OCI-LY3 (cell line): ENCODE data around the gene APOBEC3A.

ENCODE experiments used
- H2AFZ ChIP-seq: fragments of 200-600, 300-600 bp; shearing (Covaris generic); 2 replicates; pipeline ENCODE4 v1.6.0; 2014; ENCODE audit warnings: antibody characterized with exemption, low read depth, low read length
- H3K27ac ChIP-seq: fragments of 200-600, 300-600 bp; sonication (generic); 2 replicates; pipeline ENCODE4 v1.5.1; 2014; ENCODE audit warnings: mild to moderate bottlenecking, low read length, moderate library complexity, mixed read lengths
- H3K27me3 ChIP-seq: fragments of 200-600, 300-600 bp; sonication (generic); 2 replicates; pipeline ENCODE4 v1.6.1; 2014; ENCODE audit warnings: low read depth, low read length, mixed read lengths
- H3K36me3 ChIP-seq: fragments of 200-600, 300-600 bp; sonication (generic); replicated peaks from 2 replicates; pipeline ENCODE3; 2014; ENCODE audit warnings: low read depth, low read length, mixed read lengths
- H3K4me1 ChIP-seq: fragments of 300-600, 200-600 bp; sonication (generic); 2 replicates; pipeline ENCODE4 v1.6.1; 2014; ENCODE audit warnings: low read length, mixed read lengths
- H3K4me2 ChIP-seq: fragments of 200-600, 300-600 bp; sonication (generic); 2 replicates; pipeline ENCODE4 v1.6.1; 2014; ENCODE audit warnings: low read length, mixed read lengths
- H3K4me3 ChIP-seq: fragments of 300-600, 200-600 bp; sonication (generic); 2 replicates; pipeline ENCODE4 v1.5.1; 2014; ENCODE audit warnings: antibody characterized with exemption, mild to moderate bottlenecking, low read length, moderate library complexity
- H3K79me2 ChIP-seq: fragments of 300-600, 200-600 bp; shearing (Covaris generic); 2 replicates; pipeline ENCODE4 v1.6.1; 2014; ENCODE audit warnings: mild to moderate bottlenecking, low read length, mixed read lengths
- H3K9ac ChIP-seq: fragments of 300-600, 200-600 bp; shearing (Covaris generic); 2 replicates; pipeline ENCODE4 v1.6.0; 2014; ENCODE audit warnings: mild to moderate bottlenecking, low read length, moderate library complexity
- H3K9me3 ChIP-seq: fragments of 200-600, 300-600 bp; shearing (Covaris generic); 2 replicates; pipeline ENCODE4 v1.6.1; 2014; ENCODE audit warnings: low read length, mixed read lengths; ENCODE audit not compliant: insufficient read depth
- H4K20me1 ChIP-seq: fragments of 200-600, 300-600 bp; sonication (generic); 2 replicates; pipeline ENCODE4 v1.6.1; 2016; ENCODE audit warnings: low read length, mixed read lengths; ENCODE audit not compliant: insufficient read depth
- EZH2phosphoT487 ChIP-seq: fragments of 200-600 bp; shearing (Covaris generic); IDR thresholded peaks from 2 replicates; pipeline ENCODE4 v1.6.1; 2018; ENCODE audit warnings: antibody characterized with exemption, mixed run types, low read depth
- TF ChIP-seq, protein P1 (sequence below): fragments of 200-600, 300-600 bp; sonication (generic); IDR thresholded peaks from 2 replicates; pipeline ENCODE4 v1.5.1; 2014; ENCODE audit warnings: antibody characterized with exemption, low read length, low read depth

The APOBEC3A gene

DNA sequence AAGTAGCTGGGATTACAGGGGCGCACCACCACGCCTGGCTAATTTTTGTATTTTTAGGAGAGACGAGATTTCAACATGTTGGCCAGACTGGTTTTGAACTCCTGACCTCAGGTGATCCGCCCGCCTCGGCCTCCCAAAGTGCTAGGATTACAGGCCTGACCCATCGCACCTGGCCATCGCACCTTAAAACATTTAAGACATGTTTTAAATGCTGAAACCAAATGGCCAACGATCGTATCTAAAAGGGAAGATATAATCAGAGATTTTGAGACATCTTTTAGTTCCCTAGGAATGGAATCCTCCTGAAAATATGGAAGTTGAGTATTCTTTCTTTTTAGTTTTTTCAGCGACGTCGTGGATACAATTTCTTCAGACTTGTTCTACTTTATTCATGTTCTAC lies 21.8 kb upstream of the APOBEC3A start:
- H3K4me2 ChIP-seq = no peak overlapping the region

DNA sequence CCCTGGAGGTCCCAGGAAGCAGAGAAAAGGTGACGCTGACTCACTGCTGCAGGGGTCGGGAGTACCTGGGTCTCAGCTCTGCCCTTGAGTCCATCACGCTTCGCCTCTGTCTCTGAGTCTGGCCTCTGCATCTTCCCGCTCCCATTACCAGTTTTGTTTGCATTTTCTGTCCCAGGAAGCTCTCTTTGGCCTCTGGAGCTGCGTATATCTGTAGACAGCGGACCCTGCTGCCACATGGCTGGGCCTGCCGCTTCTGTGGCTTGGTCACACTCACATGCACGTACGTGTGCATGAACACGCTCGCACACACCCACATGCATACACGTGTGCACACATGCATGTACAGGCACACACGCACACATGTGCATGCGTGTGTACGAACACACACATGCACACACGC lies 20.8 kb upstream of the APOBEC3A start:
- Histone ChIP-seq H3K4me3 (no peak overlapping the region), H3K4me1 (peaks cover 21% of the 10 kb centered on the region), H3K9ac (no peak overlapping the region), H3K9me3 (no peaks in the 10 kb centered on the region), H4K20me1 (no peaks in the 10 kb centered on the region), H3K36me3 (no peaks in the 10 kb centered on the region), H2AFZ (no peak overlapping the region), H3K27ac (no peak overlapping the region), H3K79me2 (no peaks in the 10 kb centered on the region), H3K4me2 (no peak overlapping the region), H3K27me3 (peaks cover 36% of the 10 kb centered on the region)
- TF ChIP-seq EZH2phosphoT487 = no peak
- TF ChIP-seq, protein P1, sequence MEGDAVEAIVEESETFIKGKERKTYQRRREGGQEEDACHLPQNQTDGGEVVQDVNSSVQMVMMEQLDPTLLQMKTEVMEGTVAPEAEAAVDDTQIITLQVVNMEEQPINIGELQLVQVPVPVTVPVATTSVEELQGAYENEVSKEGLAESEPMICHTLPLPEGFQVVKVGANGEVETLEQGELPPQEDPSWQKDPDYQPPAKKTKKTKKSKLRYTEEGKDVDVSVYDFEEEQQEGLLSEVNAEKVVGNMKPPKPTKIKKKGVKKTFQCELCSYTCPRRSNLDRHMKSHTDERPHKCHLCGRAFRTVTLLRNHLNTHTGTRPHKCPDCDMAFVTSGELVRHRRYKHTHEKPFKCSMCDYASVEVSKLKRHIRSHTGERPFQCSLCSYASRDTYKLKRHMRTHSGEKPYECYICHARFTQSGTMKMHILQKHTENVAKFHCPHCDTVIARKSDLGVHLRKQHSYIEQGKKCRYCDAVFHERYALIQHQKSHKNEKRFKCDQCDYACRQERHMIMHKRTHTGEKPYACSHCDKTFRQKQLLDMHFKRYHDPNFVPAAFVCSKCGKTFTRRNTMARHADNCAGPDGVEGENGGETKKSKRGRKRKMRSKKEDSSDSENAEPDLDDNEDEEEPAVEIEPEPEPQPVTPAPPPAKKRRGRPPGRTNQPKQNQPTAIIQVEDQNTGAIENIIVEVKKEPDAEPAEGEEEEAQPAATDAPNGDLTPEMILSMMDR = no peak

More for the DNA sequence above, 21.8 kb upstream of the APOBEC3A start:
- no peak overlapping the region for H3K9ac ChIP-seq
- H3K27ac ChIP-seq = no peak overlapping the region
- peaks cover 36% of the 10 kb centered on the region for H3K27me3 ChIP-seq
- H3K4me1 ChIP-seq = peaks cover 12% of the 10 kb centered on the region
- TF ChIP-seq, protein P1 = no peak
- TF ChIP-seq EZH2phosphoT487 = no peak
- no peak overlapping the region for H3K4me3 ChIP-seq
- H2AFZ ChIP-seq = no peak overlapping the region
- H3K79me2 ChIP-seq = no peaks in the 10 kb centered on the region
- no peaks in the 10 kb centered on the region for H4K20me1 ChIP-seq
- no peaks in the 10 kb centered on the region for H3K9me3 ChIP-seq
- H3K36me3 ChIP-seq = no peaks in the 10 kb centered on the region

DNA sequence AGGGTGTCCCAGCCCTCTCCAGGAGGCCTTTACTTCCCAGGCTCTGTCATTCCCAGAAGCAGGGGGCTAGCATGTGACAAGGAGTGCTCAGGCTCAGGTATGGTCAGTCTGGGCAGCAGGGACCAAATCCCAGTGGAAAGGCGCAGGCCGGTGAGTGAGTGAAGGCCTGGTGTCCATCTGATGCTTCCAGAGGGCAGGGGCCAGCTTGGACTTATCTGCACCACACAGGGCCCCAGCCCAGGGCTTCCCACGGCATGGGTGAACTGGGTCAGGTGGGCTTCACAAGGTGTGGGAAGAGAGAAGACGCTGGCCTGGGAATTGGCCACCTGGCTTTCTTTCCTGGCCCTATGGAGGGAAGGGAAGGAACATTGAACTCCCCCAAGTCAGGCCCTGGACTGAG lies 20.4 kb upstream of the APOBEC3A start:
- Histone ChIP-seq H3K27me3 (peaks cover 36% of the 10 kb centered on the region), H3K4me2 (no peak overlapping the region), H3K9ac (no peak overlapping the region), H3K4me1 (peaks cover 26% of the 10 kb centered on the region), H2AFZ (no peak overlapping the region), H3K36me3 (no peaks in the 10 kb centered on the region), H3K9me3 (no peaks in the 10 kb centered on the region), H3K27ac (no peak overlapping the region), H3K79me2 (no peaks in the 10 kb centered on the region), H3K4me3 (no peak overlapping the region), H4K20me1 (no peaks in the 10 kb centered on the region)
- TF ChIP-seq, protein P1 = no peak
- TF ChIP-seq EZH2phosphoT487 = no peak

DNA sequence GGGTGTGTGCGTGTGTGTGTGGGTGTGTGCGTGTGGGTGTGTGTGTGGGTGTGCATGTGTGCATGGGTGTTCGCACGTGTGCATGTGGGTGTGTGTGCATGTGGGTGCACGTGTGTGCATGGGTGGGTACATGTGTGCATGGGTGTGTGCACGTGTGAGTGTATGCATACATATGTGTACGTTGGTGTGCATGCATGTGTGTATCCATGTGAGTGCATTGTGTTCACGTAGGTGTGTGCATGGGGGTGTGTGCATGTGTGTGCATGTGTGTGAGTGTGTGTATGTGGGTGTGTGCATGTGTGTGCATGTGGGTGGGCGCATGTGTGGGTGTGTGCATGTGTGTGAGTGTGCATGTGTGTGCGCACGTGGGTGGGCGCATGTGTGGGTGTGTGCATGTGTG lies 19.9 kb upstream of the APOBEC3A start:
- peaks cover 34% of the 10 kb centered on the region for H3K27me3 ChIP-seq
- H3K9ac ChIP-seq = no peak overlapping the region
- H3K27ac ChIP-seq = no peak overlapping the region
- no peak overlapping the region for H3K4me3 ChIP-seq
- no peak overlapping the region for H2AFZ ChIP-seq
- no peaks in the 10 kb centered on the region for H4K20me1 ChIP-seq
- no peaks in the 10 kb centered on the region for H3K36me3 ChIP-seq
- TF ChIP-seq EZH2phosphoT487 = no peak
- TF ChIP-seq, protein P1 = no peak
- peaks cover 31% of the 10 kb centered on the region for H3K4me1 ChIP-seq
- H3K79me2 ChIP-seq = no peaks in the 10 kb centered on the region
- H3K9me3 ChIP-seq = no peaks in the 10 kb centered on the region
- no peak overlapping the region for H3K4me2 ChIP-seq
